ENCODE data around the gene GRB7. TPM values are rescaled to one million over a fixed set of nuclear protein-coding genes. Genes with fewer than 3 reads are reported as not detected.
A peak's percentile ranks its signal among the peaks of the same experiment; 100 is the strongest.

The GRB7 gene
- polyA plus RNA-seq, 2 of the 4 experiments (the other 2 are of a cell fraction) = 5.9 to 10.1 TPM

DNA sequence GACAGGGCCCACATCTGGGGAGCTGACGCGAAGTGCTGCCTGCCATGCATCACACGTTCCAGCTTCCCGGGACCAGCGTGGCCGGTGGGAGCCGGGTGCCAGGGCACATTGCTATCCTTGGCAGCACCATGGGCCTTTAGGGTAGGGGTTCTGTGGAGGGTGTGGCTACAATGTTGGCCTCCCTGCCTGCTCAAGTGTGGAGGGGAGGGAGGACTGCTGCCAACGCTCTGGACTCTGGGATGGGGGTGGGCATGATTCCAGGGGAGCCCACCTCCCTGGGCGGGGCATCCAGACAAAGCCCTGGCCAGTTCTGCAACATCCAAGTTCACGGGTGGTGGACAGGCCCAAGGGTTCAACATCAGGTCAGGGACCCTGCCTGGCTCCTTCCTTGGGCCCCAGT, 13.9 kb downstream of the GRB7 start:
- no peaks in the 10 kb centered on the region for H3K9me3 ChIP-seq
- no peak overlapping the region for H3K4me3 ChIP-seq
- DNase-seq (ENCODE audit: low read depth in 1 of 2, low spot score in 1 of 2) (no peak), FAIRE-seq (no peak), ATAC-seq (no peak)
- no peak overlapping the region for H3K4me2 ChIP-seq
- no peak for TF ChIP-seq MAFK (IDR thresholded peaks at IDR 0.05; ENCODE audit: partially characterized antibody)
- no peak for TF ChIP-seq CHD2 (IDR thresholded peaks at IDR 0.05; ENCODE audit: low read length, partially characterized antibody)
- TF ChIP-seq, protein P1, sequence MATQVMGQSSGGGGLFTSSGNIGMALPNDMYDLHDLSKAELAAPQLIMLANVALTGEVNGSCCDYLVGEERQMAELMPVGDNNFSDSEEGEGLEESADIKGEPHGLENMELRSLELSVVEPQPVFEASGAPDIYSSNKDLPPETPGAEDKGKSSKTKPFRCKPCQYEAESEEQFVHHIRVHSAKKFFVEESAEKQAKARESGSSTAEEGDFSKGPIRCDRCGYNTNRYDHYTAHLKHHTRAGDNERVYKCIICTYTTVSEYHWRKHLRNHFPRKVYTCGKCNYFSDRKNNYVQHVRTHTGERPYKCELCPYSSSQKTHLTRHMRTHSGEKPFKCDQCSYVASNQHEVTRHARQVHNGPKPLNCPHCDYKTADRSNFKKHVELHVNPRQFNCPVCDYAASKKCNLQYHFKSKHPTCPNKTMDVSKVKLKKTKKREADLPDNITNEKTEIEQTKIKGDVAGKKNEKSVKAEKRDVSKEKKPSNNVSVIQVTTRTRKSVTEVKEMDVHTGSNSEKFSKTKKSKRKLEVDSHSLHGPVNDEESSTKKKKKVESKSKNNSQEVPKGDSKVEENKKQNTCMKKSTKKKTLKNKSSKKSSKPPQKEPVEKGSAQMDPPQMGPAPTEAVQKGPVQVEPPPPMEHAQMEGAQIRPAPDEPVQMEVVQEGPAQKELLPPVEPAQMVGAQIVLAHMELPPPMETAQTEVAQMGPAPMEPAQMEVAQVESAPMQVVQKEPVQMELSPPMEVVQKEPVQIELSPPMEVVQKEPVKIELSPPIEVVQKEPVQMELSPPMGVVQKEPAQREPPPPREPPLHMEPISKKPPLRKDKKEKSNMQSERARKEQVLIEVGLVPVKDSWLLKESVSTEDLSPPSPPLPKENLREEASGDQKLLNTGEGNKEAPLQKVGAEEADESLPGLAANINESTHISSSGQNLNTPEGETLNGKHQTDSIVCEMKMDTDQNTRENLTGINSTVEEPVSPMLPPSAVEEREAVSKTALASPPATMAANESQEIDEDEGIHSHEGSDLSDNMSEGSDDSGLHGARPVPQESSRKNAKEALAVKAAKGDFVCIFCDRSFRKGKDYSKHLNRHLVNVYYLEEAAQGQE (IDR thresholded peaks at IDR 0.05) = no peak
- ChIA-PET POLR2A (no interaction called here), CTCF (interaction anchor here (1.8 to 15.6 kb wide), 5 partner anchors 21 to 128 kb away, joined by 5 to 217 read pairs (median 18); partner anchors contain the start of genes MIEN1, PPP1R1B and TCAP)
- peaks cover 21% of the 10 kb centered on the region for H3K4me1 ChIP-seq
- 82% methylated on average over 10 of the region's 10 CpGs for WGBS (ENCODE audit: missing lambda C conversion rate)
- peak overlapping the region in 1 of 2 experiments; percentile 21; a peak in 1 of 6 replicates for H3K27ac ChIP-seq

DNA sequence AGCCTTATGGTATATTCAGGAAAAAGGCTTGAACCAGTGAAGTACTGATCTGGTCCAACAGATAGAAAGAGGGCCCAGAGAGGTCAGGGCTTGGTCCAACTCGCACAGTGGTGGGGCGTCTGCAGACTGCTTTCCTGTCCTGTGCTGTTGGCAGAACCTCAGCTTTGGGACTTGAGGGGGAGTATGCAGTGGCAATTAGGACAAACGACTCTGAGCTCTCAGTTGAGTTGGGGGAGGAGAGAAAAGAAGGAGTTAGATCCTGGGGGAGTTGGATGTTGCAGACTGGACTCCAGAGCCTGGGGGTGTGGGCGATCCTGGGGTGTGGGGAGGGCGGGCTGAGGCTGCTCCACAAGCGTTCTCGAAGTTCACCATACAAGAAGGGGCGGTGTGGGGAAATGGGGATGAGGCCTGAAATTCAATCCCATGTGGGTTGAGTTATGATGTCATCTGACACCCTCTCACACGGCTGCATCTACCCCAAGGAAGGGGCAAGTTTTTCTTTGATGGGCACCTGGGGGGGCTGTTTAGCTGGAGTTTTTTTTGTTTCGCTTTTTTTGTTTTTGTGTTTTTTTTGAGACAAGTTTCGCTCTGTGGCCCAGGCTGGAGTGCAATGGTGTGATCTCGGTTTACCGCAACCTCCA, 14.6 kb downstream of the GRB7 start:
- no peak for DNase-seq (ENCODE audit: low read depth in 1 of 2, low spot score in 1 of 2)
- CTCF ChIA-PET = interaction anchor here (0.9 to 15.6 kb wide), 21 partner anchors 8 to 205 kb away, joined by 3 to 217 read pairs (median 10); partner anchors contain the start of genes IKZF3, MIEN1, PGAP3 and PPP1R1B
- FAIRE-seq = no peak

DNA sequence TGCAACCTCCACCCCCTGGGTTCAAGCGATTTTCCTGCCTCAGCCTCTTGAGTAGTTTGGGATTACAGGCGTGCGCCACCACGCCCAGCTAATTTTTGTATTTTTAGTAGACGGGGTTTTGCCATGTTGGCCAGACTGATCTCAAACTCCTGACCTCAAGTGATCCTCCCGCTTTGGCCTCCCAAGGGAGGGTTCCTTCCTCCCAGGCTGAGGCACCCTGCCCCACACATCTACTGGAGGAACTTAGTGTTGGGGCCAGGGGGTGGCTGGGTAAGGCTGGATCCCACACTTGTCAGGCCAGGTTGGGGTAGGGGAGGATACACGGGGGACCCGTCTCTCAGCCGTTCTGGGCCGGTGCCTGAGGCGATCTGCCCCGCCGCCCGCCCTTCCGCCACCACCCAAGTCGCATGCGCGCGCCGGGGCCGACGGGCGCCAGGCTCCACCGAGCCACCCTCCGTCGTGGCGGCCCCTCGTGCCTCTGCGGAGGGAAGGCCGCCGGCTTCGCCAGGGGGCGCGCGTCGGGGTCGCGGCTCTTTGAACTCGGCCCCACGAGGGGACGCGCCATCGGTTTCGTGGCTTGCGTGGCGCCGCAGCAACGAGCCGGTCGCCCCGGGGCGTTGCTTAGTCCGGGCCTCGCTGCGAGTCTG, 15.9 kb downstream of the GRB7 start:
- CTCF ChIA-PET = interaction anchor here (0.6 to 15.6 kb wide), 41 partner anchors 10 to 206 kb away, joined by 3 to 217 read pairs (median 4); partner anchors contain the start of genes IKZF3, MIEN1, PGAP3 and PPP1R1B
- H3K4me1 ChIP-seq = peaks cover 21% of the 10 kb centered on the region
- ATAC-seq = peak; percentile 26 to 38; a peak in 5 of 6 replicates
- no peak for FAIRE-seq
- POLR2A ChIA-PET = interaction anchor here (1.0 to 2.8 kb wide), 3 partner anchors 24 to 226 kb away, joined by 3 to 12 read pairs (median 7); partner anchors contain the start of genes MIEN1 and PSMD3
- 57% methylated on average over 14 of the region's 55 CpGs for WGBS (ENCODE audit: missing lambda C conversion rate)
- peak overlapping the region; percentile 83 to 96 for H3K27ac ChIP-seq
- peak overlapping the region; percentile 69 for H3K4me3 ChIP-seq
- H3K4me2 ChIP-seq = peak overlapping the region; percentile 94
- DNase-seq (ENCODE audit: low read depth in 1 of 2, low spot score in 1 of 2) = no peak
- peak; percentile 77; the same call in 1 of the 2 replicates for TF ChIP-seq HOXB5 (CRISPR knock-in tag; IDR thresholded peaks at IDR 0.05)
- no peak for TF ChIP-seq JUNB (IDR thresholded peaks at IDR 0.05)
- TF ChIP-seq, protein P1 (IDR thresholded peaks at IDR 0.05) = no peak
- TF ChIP-seq, protein P2, sequence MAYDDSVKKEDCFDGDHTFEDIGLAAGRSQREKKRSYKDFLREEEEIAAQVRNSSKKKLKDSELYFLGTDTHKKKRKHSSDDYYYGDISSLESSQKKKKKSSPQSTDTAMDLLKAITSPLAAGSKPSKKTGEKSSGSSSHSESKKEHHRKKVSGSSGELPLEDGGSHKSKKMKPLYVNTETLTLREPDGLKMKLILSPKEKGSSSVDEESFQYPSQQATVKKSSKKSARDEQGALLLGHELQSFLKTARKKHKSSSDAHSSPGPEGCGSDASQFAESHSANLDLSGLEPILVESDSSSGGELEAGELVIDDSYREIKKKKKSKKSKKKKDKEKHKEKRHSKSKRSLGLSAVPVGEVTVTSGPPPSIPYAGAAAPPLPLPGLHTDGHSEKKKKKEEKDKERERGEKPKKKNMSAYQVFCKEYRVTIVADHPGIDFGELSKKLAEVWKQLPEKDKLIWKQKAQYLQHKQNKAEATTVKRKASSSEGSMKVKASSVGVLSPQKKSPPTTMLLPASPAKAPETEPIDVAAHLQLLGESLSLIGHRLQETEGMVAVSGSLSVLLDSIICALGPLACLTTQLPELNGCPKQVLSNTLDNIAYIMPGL (CRISPR knock-in tag; IDR thresholded peaks at IDR 0.05; ENCODE audit: borderline replicate concordance) = no peak
- peak; percentile 89; the same call in 1 of the 2 replicates for TF ChIP-seq EHF (CRISPR knock-in tag; IDR thresholded peaks at IDR 0.05)
- TF ChIP-seq GATA3 (IDR thresholded peaks at IDR 0.05; ENCODE audit: borderline replicate concordance) = 0 out of 2 replicates have a peak, but pooled peaks have one; percentile 1
- peak; percentile 51; the same call in 1 of the 2 replicates for TF ChIP-seq PHF8 (IDR thresholded peaks at IDR 0.05; ENCODE audit: borderline replicate concordance, low read depth)
- TF ChIP-seq, protein P3, sequence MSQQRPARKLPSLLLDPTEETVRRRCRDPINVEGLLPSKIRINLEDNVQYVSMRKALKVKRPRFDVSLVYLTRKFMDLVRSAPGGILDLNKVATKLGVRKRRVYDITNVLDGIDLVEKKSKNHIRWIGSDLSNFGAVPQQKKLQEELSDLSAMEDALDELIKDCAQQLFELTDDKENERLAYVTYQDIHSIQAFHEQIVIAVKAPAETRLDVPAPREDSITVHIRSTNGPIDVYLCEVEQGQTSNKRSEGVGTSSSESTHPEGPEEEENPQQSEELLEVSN (IDR thresholded peaks at IDR 0.05; ENCODE audit: borderline replicate concordance, low read depth) = no peak
- peak; percentile 81 for TF ChIP-seq HOXB13 (CRISPR knock-in tag; IDR thresholded peaks at IDR 0.05; ENCODE audit: low read depth)
- TF ChIP-seq POLR2A (IDR thresholded peaks at IDR 0.05; ENCODE audit: low read length) = peak; percentile 31; the same call in 1 of the 2 replicates
- no peak for TF ChIP-seq CBX8 (IDR thresholded peaks at IDR 0.05)
- no peak for TF ChIP-seq EP300 (IDR thresholded peaks at IDR 0.05)
- no peak for TF ChIP-seq POLR2AphosphoS2 (conservative IDR thresholded peaks at IDR 0.05; ENCODE audit: low read length)
- 0 out of 2 replicates have a peak, but pooled peaks have one; percentile 17 for TF ChIP-seq NPAS2 (CRISPR knock-in tag; IDR thresholded peaks at IDR 0.05; ENCODE audit: borderline replicate concordance)
- no peaks in the 10 kb centered on the region for H3K9me3 ChIP-seq

More for the DNA sequence above, 14.6 kb downstream of the GRB7 start:
- Histone ChIP-seq H3K9me3 (no peaks in the 10 kb centered on the region), H3K4me2 (no peak overlapping the region), H3K4me1 (peaks cover 21% of the 10 kb centered on the region), H3K4me3 (no peak overlapping the region), H3K27ac (no peak overlapping the region)
- no peak for ATAC-seq
- POLR2A ChIA-PET = interaction anchor here (0.6 kb wide), 1 partner anchor 162 kb away, joined by 5 read pairs; no protein-coding TSS in a partner anchor
- WGBS (ENCODE audit: missing lambda C conversion rate) = 88% methylated on average over 13 of the region's 13 CpGs
- no peak for TF ChIP-seq NFE2L2 (conservative IDR thresholded peaks at IDR 0.05; ENCODE audit: low read length)
- no peak for TF ChIP-seq FOSB (CRISPR knock-in tag; IDR thresholded peaks at IDR 0.05)
- TF ChIP-seq JUNB (IDR thresholded peaks at IDR 0.05) = no peak

Measured in A549 (cell line).